Esophagus muscularis mucosa (tissue), 4 donors: ENCODE data around the gene JPH3.

Experiments
- EP300 ChIP-seq: sonication (generic); formaldehyde crosslinking; IDR thresholded peaks from one replicate; pipeline ENCODE4 v1.6.1; 2017; ENCODE audit warnings: antibody characterized with exemption
- POLR2A ChIP-seq: fragments of 450-650 bp; IDR thresholded peaks from one replicate; pipeline ENCODE4 v1.6.1; 2017; ENCODE audit warnings: antibody characterized with exemption, moderate library complexity, mild to moderate bottlenecking, low read depth
- POLR2AphosphoS5 ChIP-seq, 2 donors: sonication (generic); formaldehyde crosslinking; IDR thresholded peaks; one replicate each; pipeline ENCODE4 v1.6.1; 2017; ENCODE audit warnings: antibody characterized with exemption in 2 of 2
- TF ChIP-seq, protein P1 (sequence below), 3 experiments: fragments of 200-600 bp in 2 of 3; fragments of 450-650 bp in 1 of 3; sonication (generic) in 2 of 3; IDR thresholded peaks; one replicate each; pipeline ENCODE4 v1.5.1; 2017 to 2019; ENCODE audit warnings: antibody characterized with exemption in 3 of 3, mild to moderate bottlenecking in 2 of 3, moderate library complexity in 1 of 3

- TF ChIP-seq, protein P1, sequence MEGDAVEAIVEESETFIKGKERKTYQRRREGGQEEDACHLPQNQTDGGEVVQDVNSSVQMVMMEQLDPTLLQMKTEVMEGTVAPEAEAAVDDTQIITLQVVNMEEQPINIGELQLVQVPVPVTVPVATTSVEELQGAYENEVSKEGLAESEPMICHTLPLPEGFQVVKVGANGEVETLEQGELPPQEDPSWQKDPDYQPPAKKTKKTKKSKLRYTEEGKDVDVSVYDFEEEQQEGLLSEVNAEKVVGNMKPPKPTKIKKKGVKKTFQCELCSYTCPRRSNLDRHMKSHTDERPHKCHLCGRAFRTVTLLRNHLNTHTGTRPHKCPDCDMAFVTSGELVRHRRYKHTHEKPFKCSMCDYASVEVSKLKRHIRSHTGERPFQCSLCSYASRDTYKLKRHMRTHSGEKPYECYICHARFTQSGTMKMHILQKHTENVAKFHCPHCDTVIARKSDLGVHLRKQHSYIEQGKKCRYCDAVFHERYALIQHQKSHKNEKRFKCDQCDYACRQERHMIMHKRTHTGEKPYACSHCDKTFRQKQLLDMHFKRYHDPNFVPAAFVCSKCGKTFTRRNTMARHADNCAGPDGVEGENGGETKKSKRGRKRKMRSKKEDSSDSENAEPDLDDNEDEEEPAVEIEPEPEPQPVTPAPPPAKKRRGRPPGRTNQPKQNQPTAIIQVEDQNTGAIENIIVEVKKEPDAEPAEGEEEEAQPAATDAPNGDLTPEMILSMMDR (IDR thresholded peaks at IDR 0.05): no peak
- TF ChIP-seq POLR2AphosphoS5 (IDR thresholded peaks at IDR 0.05) (no peak), POLR2A (no peak), EP300 (no peak)
Observed at GRCh38 chr16:87733190-87733589, 130.9 kb downstream of the JPH3 start.
